H1 (cell line): ENCODE results near the gene PLPPR4. TPM values are rescaled to one million over a fixed set of nuclear protein-coding genes. Genes with fewer than 3 reads are reported as not detected.

Experiments
- CTCF ChIA-PET: fragments of 300-600 bp; sonication (Branson Sonifier 250); formaldehyde crosslinking; loops from one replicate; lab custom pipeline; 2021; ENCODE audit not compliant: partially characterized antibody; lab: Charles Lee
- POLR2A ChIA-PET: fragments of 300-600 bp; sonication (Branson Sonifier 250); formaldehyde crosslinking; loops from one replicate; lab custom pipeline; 2021; ENCODE audit warnings: inconsistent platforms; ENCODE audit not compliant: partially characterized antibody; lab: Charles Lee
- DNase-seq, 2 experiments: peaks; one replicate each; pipeline versions ENCODE4 v3.0.0 to v3.0.0-alpha.2; 2010 to 2022; ENCODE audit warnings: low spot score in 2 of 2, low read depth in 1 of 2, mixed read lengths in 1 of 2
- FAIRE-seq: peaks from 2 replicates; lab custom pipeline; 2011; peaks lifted over from hg19 to GRCh38; lab: Jason Lieb, UNC
- H2AFZ ChIP-seq: 2 replicates; pipeline ENCODE4 v1.8.1; 2012; ENCODE audit warnings: low read length, inconsistent platforms
- H2AK5ac ChIP-seq: 2 replicates; pipeline ENCODE4 v1.6.1; 2013; ENCODE audit warnings: low read depth, low read length
- H2BK120ac ChIP-seq: replicated peaks from 2 replicates; pipeline ENCODE3; 2013; ENCODE audit warnings: low read depth, low read length, inconsistent platforms
- H2BK12ac ChIP-seq: 2 replicates; pipeline ENCODE4 v1.6.1; 2013; ENCODE audit warnings: low read depth, low read length
- H2BK15ac ChIP-seq: 2 replicates; pipeline ENCODE4 v1.6.1; 2013; ENCODE audit warnings: low read length
- H2BK20ac ChIP-seq: 2 replicates; pipeline ENCODE4 v1.6.1; 2013; ENCODE audit warnings: low read length
- H2BK5ac ChIP-seq: 2 replicates; pipeline ENCODE4 v1.6.1; 2013; ENCODE audit warnings: low read depth, low read length
- H3K14ac ChIP-seq: 2 replicates; pipeline ENCODE4 v1.6.1; 2013; ENCODE audit warnings: inconsistent platforms; ENCODE audit not compliant: insufficient read length
- H3K18ac ChIP-seq: 2 replicates; pipeline ENCODE4 v1.6.1; 2013; ENCODE audit warnings: low read length; ENCODE audit errors: extremely low read depth
- H3K23ac ChIP-seq: 2 replicates; pipeline ENCODE4 v1.6.1; 2013; ENCODE audit warnings: inconsistent platforms; ENCODE audit not compliant: insufficient read length
- H3K23me2 ChIP-seq: 2 replicates; pipeline ENCODE4 v1.6.1; 2013; ENCODE audit warnings: low read depth, low read length
- H3K27ac ChIP-seq: 2 replicates; pipeline ENCODE4 v1.6.1; 2011; ENCODE audit warnings: low read depth, low read length, inconsistent platforms
- H3K27me3 ChIP-seq, 4 experiments: replicated peaks in 1 of 4; 1 replicate in 1 of 4; 2 replicates in 3 of 4; pipeline versions ENCODE4 v1.6.1 to v1.8.1; 2011 to 2013; ENCODE audit warnings: low read length in 3 of 4, mild to moderate bottlenecking in 3 of 4, inconsistent platforms in 2 of 4, mixed read lengths in 2 of 4, moderate library complexity in 1 of 4; ENCODE audit not compliant: control insufficient read depth in 3 of 4, insufficient read depth in 3 of 4; ENCODE audit errors: extremely low read depth in 1 of 4
- H3K36me3 ChIP-seq, 4 experiments: 2 replicates each; pipeline versions ENCODE4 v1.6.1 to v1.8.1; 2011 to 2013; ENCODE audit warnings: mild to moderate bottlenecking in 4 of 4, low read length in 3 of 4, moderate library complexity in 2 of 4, control low read depth in 1 of 4, inconsistent platforms in 1 of 4; ENCODE audit not compliant: insufficient read depth in 4 of 4, control insufficient read depth in 2 of 4
- H3K4ac ChIP-seq: replicated peaks from 2 replicates; pipeline ENCODE3; 2013; ENCODE audit warnings: low read length, low read depth, mixed read lengths, inconsistent platforms; ENCODE audit not compliant: insufficient read length
- H3K4me1 ChIP-seq, 4 experiments: replicated peaks in 1 of 4; 1 replicate in 1 of 4; 2 replicates in 3 of 4; pipeline versions ENCODE4 v1.6.1 to v1.8.1; 2011 to 2013; ENCODE audit warnings: low read length in 3 of 4, inconsistent platforms in 2 of 4, mixed read lengths in 1 of 4; ENCODE audit not compliant: insufficient read depth in 4 of 4, control insufficient read depth in 3 of 4
- H3K4me2 ChIP-seq, 2 experiments: 2 replicates each; pipeline versions ENCODE4 v1.6.1 to v1.8.1; 2011 to 2013; ENCODE audit warnings: low read depth in 2 of 2, low read length in 2 of 2, control low read depth in 1 of 2, inconsistent platforms in 1 of 2, mild to moderate bottlenecking in 1 of 2; ENCODE audit not compliant: insufficient read depth in 1 of 2
- H3K4me3 ChIP-seq, 4 experiments: fragments of 200-600, 300-600 bp in 1 of 4; sonication (generic), shearing (Covaris generic), sonication (Bioruptor Twin) in 1 of 4; 2 replicates each; pipeline versions ENCODE4 v1.5.1 to v1.8.1; 2011 to 2016; ENCODE audit warnings: low read length in 4 of 4, low read depth in 3 of 4, control low read depth in 2 of 4, inconsistent platforms in 2 of 4, mild to moderate bottlenecking in 2 of 4, mixed read lengths in 1 of 4, moderate library complexity in 1 of 4; ENCODE audit not compliant: insufficient read depth in 2 of 4; ENCODE audit errors: extremely low read depth in 1 of 4
- H3K56ac ChIP-seq: replicated peaks from 2 replicates; pipeline ENCODE3; 2013; ENCODE audit warnings: low read depth, mild to moderate bottlenecking, mixed read lengths, low read length, inconsistent platforms; ENCODE audit not compliant: insufficient read length
- H3K79me1 ChIP-seq: 2 replicates; pipeline ENCODE4 v1.6.1; 2013; ENCODE audit warnings: low read depth, low read length, control low read depth
- H3K79me2 ChIP-seq, 2 experiments: 2 replicates each; pipeline versions ENCODE4 v1.6.1 to v1.8.1; 2012 to 2013; ENCODE audit warnings: low read length in 2 of 2, mild to moderate bottlenecking in 2 of 2, inconsistent platforms in 1 of 2; ENCODE audit not compliant: insufficient read depth in 2 of 2, control insufficient read depth in 1 of 2
- H3K9ac ChIP-seq, 4 experiments: replicated peaks in 1 of 4; 1 replicate in 1 of 4; 2 replicates in 3 of 4; pipeline versions ENCODE4 v1.6.1 to v1.8.1; 2011 to 2013; ENCODE audit warnings: low read depth in 3 of 4, low read length in 3 of 4, control low read depth in 2 of 4, mild to moderate bottlenecking in 2 of 4, moderate library complexity in 2 of 4, inconsistent platforms in 1 of 4; ENCODE audit errors: extremely low read depth in 1 of 4
- H3K9me3 ChIP-seq, 2 experiments: 2 replicates each; pipeline versions ENCODE4 v1.6.1 to v1.8.1; 2012 to 2013; ENCODE audit warnings: mild to moderate bottlenecking in 2 of 2, moderate library complexity in 2 of 2, control low read depth in 1 of 2, inconsistent platforms in 1 of 2, low read depth in 1 of 2, low read length in 1 of 2, mixed read lengths in 1 of 2; ENCODE audit not compliant: insufficient read depth in 2 of 2
- H4K20me1 ChIP-seq, 2 experiments: replicated peaks in 1 of 2; 2 replicates each; pipeline versions ENCODE3 to v1.8.1; 2011 to 2013; ENCODE audit warnings: inconsistent platforms in 2 of 2, low read length in 2 of 2, mild to moderate bottlenecking in 1 of 2; ENCODE audit not compliant: insufficient read depth in 2 of 2, control insufficient read depth in 1 of 2
- H4K5ac ChIP-seq: 2 replicates; pipeline ENCODE4 v1.6.1; 2013; ENCODE audit warnings: low read length, low read depth, mixed read lengths, inconsistent platforms; ENCODE audit not compliant: insufficient read length
- H4K8ac ChIP-seq: 2 replicates; pipeline ENCODE4 v1.8.0; 2013; ENCODE audit warnings: mild to moderate bottlenecking, moderate library complexity, low read length, inconsistent platforms; ENCODE audit not compliant: insufficient read depth; ENCODE audit errors: extremely low read depth
- H4K91ac ChIP-seq: replicated peaks from 2 replicates; pipeline ENCODE3; 2013; ENCODE audit warnings: low read length, mixed read lengths, inconsistent platforms; ENCODE audit not compliant: insufficient read length
- ASH2L ChIP-seq: fragments of 200-600, 300-600 bp; sonication (generic); IDR thresholded peaks from one replicate; pipeline ENCODE4 v1.7.1; 2017; ENCODE audit warnings: low read length
- BCL11A ChIP-seq, 2 experiments: IDR thresholded peaks; one replicate each; pipeline ENCODE4 v1.6.1; 2011; ENCODE audit warnings: low read depth in 2 of 2, low read length in 2 of 2, mild to moderate bottlenecking in 2 of 2
- CEBPB ChIP-seq: IDR thresholded peaks from 2 replicates; pipeline ENCODE4 v1.6.1; 2012; ENCODE audit warnings: low read depth, low read length
- CREB1 ChIP-seq: IDR thresholded peaks from 2 replicates; pipeline ENCODE4 v1.6.1; 2012; ENCODE audit warnings: inconsistent platforms
- CTBP2 ChIP-seq: IDR thresholded peaks from 2 replicates; pipeline ENCODE4 v1.7.0; 2011; ENCODE audit warnings: borderline replicate concordance, mild to moderate bottlenecking, moderate library complexity, mixed read lengths, low read length; ENCODE audit not compliant: insufficient read depth, insufficient read length
- E2F6 ChIP-seq: IDR thresholded peaks from 2 replicates; pipeline ENCODE4 v1.6.1; 2012; ENCODE audit warnings: inconsistent platforms
- GTF2F1 ChIP-seq: IDR thresholded peaks from 2 replicates; pipeline ENCODE4 v1.6.1; 2012; ENCODE audit warnings: low read depth, low read length, improper control_type of control experiment, borderline replicate concordance
- HDAC2 ChIP-seq, 2 experiments: fragments of 300-600 bp in 1 of 2; sonication (generic) in 1 of 2; IDR thresholded peaks; 2 replicates each; pipeline ENCODE4 v1.6.1; 2011 to 2012; ENCODE audit warnings: low read depth in 2 of 2, low read length in 2 of 2, mild to moderate bottlenecking in 2 of 2, moderate library complexity in 2 of 2, borderline replicate concordance in 1 of 2, inconsistent platforms in 1 of 2
- POLR2A ChIP-seq, 2 experiments: IDR thresholded peaks; 1 replicate in 1 of 2; 2 replicates in 1 of 2; pipeline ENCODE4 v1.6.1; 2011; ENCODE audit warnings: low read depth in 2 of 2, low read length in 2 of 2, mild to moderate bottlenecking in 2 of 2; ENCODE audit errors: control extremely low read depth in 1 of 2
- RAD21 ChIP-seq, 2 experiments: IDR thresholded peaks in 1 of 2; conservative IDR thresholded peaks in 1 of 2; 2 replicates each; pipeline ENCODE4 v1.6.1; 2011; ENCODE audit warnings: low read depth in 2 of 2, low read length in 2 of 2, improper control_type of control experiment in 1 of 2, inconsistent platforms in 1 of 2, mild to moderate bottlenecking in 1 of 2, moderate library complexity in 1 of 2
- WGBS, 2 experiments: shearing (Covaris generic) in 1 of 2; methylation state at CpG; one replicate each; pipeline versions ENCODE4 v1.1.6 to v1.1.7; 2013 to 2015; ENCODE audit warnings: low lambda C conversion rate in 2 of 2, mixed read lengths in 2 of 2, inconsistent platforms in 1 of 2, low coverage in 1 of 2, missing lambda C conversion rate in 1 of 2; ENCODE audit not compliant: insufficient replicate concordance in 2 of 2, insufficient coverage in 1 of 2, insufficient read length in 1 of 2; ENCODE audit errors: extremely low coverage in 1 of 2, missing lambda C conversion rate in 1 of 2; 5-methylcytosine and 5-hydroxymethylcytosine counted together
- polyA plus RNA-seq, 7 experiments: library from polyadenylated mRNA; depleted of rRNA in 3 of 7; stranded (reverse) in 5 of 7; unstranded in 2 of 7; fragments of >200 nt in 5 of 7; fragments of 200-250 nt in 2 of 7; gene quantifications; 1 replicate in 5 of 7; 2 replicates in 1 of 7; 4 replicates in 1 of 7; pipeline versions ENCODE4 v1.2.1 to v1.2.3, GENCODE V29; 2011 to 2013; ENCODE audit warnings: missing spikeins in 2 of 7, mixed read lengths in 2 of 7
- total RNA-seq: library from RNA; stranded (reverse); fragmentation: NEBNext Ultra II Directional; extraction: Animal tissue kit (Norgen Biotek cat#: 25700); gene quantifications from 2 replicates; pipeline ENCODE4 v1.2.1, GENCODE V29; 2021

The PLPPR4 gene
- total and polyA plus RNA-seq, 2 of the 8 experiments (the other 6 are each of a cell fraction or from before 2014, with no cell fraction given), result 0.74 to 2.2 TPM

DNA sequence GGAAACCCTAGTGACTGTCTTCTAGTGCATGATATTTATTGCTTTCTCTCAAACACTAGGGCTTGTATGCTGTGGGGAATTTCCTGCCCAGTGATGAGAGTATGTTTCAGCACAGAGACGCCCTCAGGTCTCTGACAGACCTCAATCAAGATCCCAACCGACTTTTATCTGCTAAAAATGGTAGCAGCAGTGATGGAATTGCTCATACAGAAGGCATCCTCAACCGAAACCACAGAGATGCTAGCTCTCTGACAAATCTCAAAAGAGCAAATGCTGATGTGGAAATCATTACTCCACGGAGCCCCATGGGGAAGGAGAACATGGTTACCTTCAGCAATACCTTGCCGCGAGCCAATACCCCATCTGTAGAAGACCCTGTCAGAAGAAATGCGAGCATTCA, 41.3 kb downstream of the PLPPR4 start:
- H2BK15ac ChIP-seq, result no peak overlapping the region
- no peak overlapping the region for H3K4ac ChIP-seq
- H3K23me2 ChIP-seq, result no peaks in the 10 kb centered on the region
- no peak overlapping the region for H3K56ac ChIP-seq
- TF ChIP-seq CEBPB (no peak), POLR2A (IDR thresholded peaks at IDR 0.05; ENCODE audit: control extremely low read depth in 1 of 2, low read depth in 2 of 2, low read length in 2 of 2) (no peak), RAD21 (IDR thresholded peaks at IDR 0.05 in 1 of 2, conservative IDR thresholded peaks at IDR 0.05 in 1 of 2; ENCODE audit: low read depth in 2 of 2, low read length in 2 of 2) (no peak), HDAC2 (IDR thresholded peaks at IDR 0.05; ENCODE audit: borderline replicate concordance in 1 of 2, low read depth in 2 of 2, low read length in 2 of 2) (no peak), ASH2L (no peak), GTF2F1 (no peak), BCL11A (IDR thresholded peaks at IDR 0.05; ENCODE audit: low read depth in 2 of 2, low read length in 2 of 2) (no peak), CREB1 (no peak), E2F6 (no peak), CTBP2 (no peak)
- H2AFZ ChIP-seq, result no peak overlapping the region
- no peak overlapping the region for H2BK20ac ChIP-seq
- H4K20me1 ChIP-seq, result no peaks in the 10 kb centered on the region
- no peak overlapping the region for H2BK12ac ChIP-seq
- H3K4me3 ChIP-seq, result no peak overlapping the region
- no peak overlapping the region for H3K14ac ChIP-seq
- H3K4me1 ChIP-seq, result peaks cover 0 to 3% (median 0%) of the 10 kb centered on the region in 4 experiments; a peak in 1 of 7 replicates
- H3K79me2 ChIP-seq, result no peaks in the 10 kb centered on the region
- H3K79me1 ChIP-seq, result no peaks in the 10 kb centered on the region
- H3K4me2 ChIP-seq, result no peak overlapping the region
- H4K8ac ChIP-seq, result no peak overlapping the region
- no peak overlapping the region for H3K27ac ChIP-seq
- no peak overlapping the region for H2BK120ac ChIP-seq
- DNase-seq (no peak), FAIRE-seq (no peak)
- ChIA-PET POLR2A (no interaction called here), CTCF (interaction anchor here (0.7 to 2.8 kb wide), 7 partner anchors 8 to 177 kb away, joined by 3 to 18 read pairs (median 3); no protein-coding TSS in a partner anchor)
- H3K27me3 ChIP-seq, result no peaks in the 10 kb centered on the region
- no peak overlapping the region for H3K23ac ChIP-seq
- no peak overlapping the region for H3K18ac ChIP-seq
- H4K5ac ChIP-seq, result no peak overlapping the region
- no peaks in the 10 kb centered on the region for H3K36me3 ChIP-seq
- H2BK5ac ChIP-seq, result no peak overlapping the region
- 95% methylated on average over 7 of the region's 7 CpGs; no CpG with 5 or more reads in 1 of the 2 experiments for WGBS, 2 experiments
- no peaks in the 10 kb centered on the region for H3K9me3 ChIP-seq
- H4K91ac ChIP-seq, result no peak overlapping the region
- H3K9ac ChIP-seq, result no peak overlapping the region
- no peak overlapping the region for H2AK5ac ChIP-seq
